ENCODE results near the gene PTGR1. TPM values are rescaled to one million over a fixed set of nuclear protein-coding genes. Genes with fewer than 3 reads are reported as not detected.
A peak's percentile ranks its signal among the peaks of the same experiment; 100 is the strongest.

The PTGR1 gene
- total RNA-seq (8.0 TPM), polyA plus RNA-seq (16.5 TPM)
- long read RNA-seq, donor 1: 0 reads
- long read RNA-seq, donor 2: 0 reads
- long read RNA-seq, donor 3, partial matches to known transcripts: 0 of 4 reads
- long read RNA-seq, donor 3, other reads (novel, unspliced or antisense): 0 of 4 reads
- long read RNA-seq, donor 4, partial matches to known transcripts: 0 of 3 reads
- long read RNA-seq, donor 4, other reads (novel, unspliced or antisense): 0 of 3 reads
- long read RNA-seq, donor 5, transcript PTGR1-205 (10 exons, 1,407 nt): major isoform, 19 of 49 reads
- long read RNA-seq, donor 5, transcript PTGR1-201 (10 exons, 1,223 nt): minor isoform, 5 of 49 reads
- long read RNA-seq, donor 5, partial matches to known transcripts: 18 of 49 reads
- long read RNA-seq, donor 5, other reads (novel, unspliced or antisense): 5 of 49 reads
- long read RNA-seq, donor 6, partial matches to known transcripts: 0 of 1 reads
- long read RNA-seq, donor 6, other reads (novel, unspliced or antisense): 0 of 1 reads
- long read RNA-seq, donor 7, partial matches to known transcripts: 0 of 1 reads
- long read RNA-seq, donor 7, other reads (novel, unspliced or antisense): 0 of 1 reads
- long read RNA-seq, donor 8, partial matches to known transcripts: 0 of 2 reads
- long read RNA-seq, donor 8, other reads (novel, unspliced or antisense): 0 of 2 reads
- long read RNA-seq, donor 9, partial matches to known transcripts: 0 of 3 reads
- long read RNA-seq, donor 9, other reads (novel, unspliced or antisense): 0 of 3 reads
- long read RNA-seq, donor 10, partial matches to known transcripts: 0 of 1 reads
- long read RNA-seq, donor 10, other reads (novel, unspliced or antisense): 0 of 1 reads

DNA sequence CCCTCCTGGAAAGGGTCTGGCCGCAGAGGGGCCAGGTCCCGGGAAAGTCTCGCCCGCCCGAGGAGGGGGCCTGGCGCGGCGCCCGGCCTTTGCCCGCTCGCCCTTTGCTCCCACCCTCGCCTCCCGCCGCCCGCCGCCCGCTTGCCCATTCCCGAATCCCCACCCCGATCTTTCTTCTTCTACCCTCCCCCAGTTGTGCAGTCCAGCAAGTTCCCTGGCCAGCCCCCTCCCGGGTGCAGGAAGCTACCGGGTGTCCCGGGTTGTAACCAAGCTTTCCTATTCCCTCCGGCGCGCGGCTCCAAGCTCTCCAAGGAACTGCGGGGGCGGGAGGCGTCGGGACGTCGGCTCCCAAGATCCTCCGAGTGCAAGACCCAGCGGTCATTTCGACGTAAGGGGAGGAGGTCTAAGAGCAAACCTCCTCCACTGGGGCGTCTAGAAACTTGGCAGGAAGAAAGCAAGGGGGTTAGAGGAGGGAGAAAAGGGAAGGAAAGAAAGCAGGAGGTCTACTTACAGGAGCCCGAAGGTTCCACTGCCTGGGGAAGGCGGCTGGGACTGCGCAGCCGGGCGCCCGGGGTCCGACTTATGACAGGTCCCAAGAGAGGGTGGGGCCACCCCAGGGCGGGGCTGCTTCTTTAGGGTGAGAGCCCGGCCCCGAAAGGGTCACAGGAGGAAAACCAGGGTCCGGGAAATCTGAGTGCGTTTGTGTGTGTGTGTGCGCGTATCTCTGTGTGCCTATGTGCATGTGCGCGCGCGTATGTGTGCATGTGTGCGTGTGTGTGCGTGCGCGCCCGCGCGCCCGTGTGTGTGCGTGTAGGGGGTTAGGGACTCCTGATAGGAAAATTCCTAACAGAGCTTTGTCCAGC lies at the start of gene PTGR1:
TSS of gene PTGR1 (minus strand) at position 556 of the 863 bp plus-strand sequence. CDS start 2,225 bp downstream, outside the sequence.
- H3K4me1 ChIP-seq (ENCODE audit: control insufficient read depth in 2 of 2, insufficient read depth in 2 of 2, low read length in 2 of 2): peaks cover 0 to 12% of the 10 kb centered on the region in 2 donors
- H3K27ac ChIP-seq (ENCODE audit: low read depth in 1 of 2, low read length in 1 of 2): no peak within 1 kb of the TSS
- peaks cover 0 to 5% of the 10 kb centered on the region in 2 donors for H3K9me3 ChIP-seq (ENCODE audit: control insufficient read depth in 2 of 2, insufficient read depth in 1 of 2, low read length in 1 of 2)
- peak in 3 of 9 donors; percentile 6 to 47 (median 25) for DNase-seq (ENCODE audit: low read depth in 6 of 9, low spot score in 9 of 9)
- peak within 1 kb of the TSS; percentile 33 to 42 for H3K4me3 ChIP-seq (ENCODE audit: low read length in 2 of 2)
- 1% methylated on average over 64 of the region's 64 CpGs for WGBS
- H3K27me3 ChIP-seq (ENCODE audit: control insufficient read depth in 2 of 2, insufficient read depth in 1 of 2, low read length in 1 of 2): peaks cover 28 to 50% of the 10 kb centered on the region in 2 donors
- no peaks in the 10 kb centered on the region for H3K36me3 ChIP-seq (ENCODE audit: control insufficient read depth in 2 of 2, insufficient read depth in 2 of 2, low read length in 1 of 2)

DNA sequence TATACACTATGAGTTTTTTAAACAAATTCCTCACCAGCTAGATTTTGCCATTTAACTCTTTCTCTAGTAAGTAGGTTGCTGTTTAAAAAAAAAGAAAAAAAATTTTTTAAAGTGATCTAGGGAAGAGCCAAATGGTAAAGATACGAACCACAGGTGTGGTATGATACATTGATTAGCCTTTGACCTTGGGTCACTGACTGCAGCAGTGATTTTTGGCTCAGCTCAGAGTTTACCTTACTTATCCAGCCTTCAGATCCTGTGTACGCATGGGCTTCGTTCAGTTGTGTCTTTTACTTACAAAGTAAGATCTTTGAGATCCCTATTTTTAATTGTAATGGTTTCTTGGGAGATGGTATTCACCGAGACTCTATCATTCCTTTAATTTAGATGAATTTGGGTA lies 49.6 kb upstream of the PTGR1 start:
- WGBS: 99% methylated on average over 4 of the region's 4 CpGs
- Histone ChIP-seq H3K9me3 (ENCODE audit: control insufficient read depth in 2 of 2, insufficient read depth in 1 of 2, low read length in 1 of 2) (no peaks in the 10 kb centered on the region), H3K4me3 (ENCODE audit: low read length in 2 of 2) (no peak overlapping the region), H3K27ac (ENCODE audit: low read depth in 1 of 2, low read length in 1 of 2) (no peak overlapping the region), H3K4me1 (ENCODE audit: control insufficient read depth in 2 of 2, insufficient read depth in 2 of 2, low read length in 2 of 2) (no peaks in the 10 kb centered on the region), H3K36me3 (ENCODE audit: control insufficient read depth in 2 of 2, insufficient read depth in 2 of 2, low read length in 1 of 2) (peaks cover 0 to 23% of the 10 kb centered on the region in 2 donors), H3K27me3 (ENCODE audit: control insufficient read depth in 2 of 2, insufficient read depth in 1 of 2, low read length in 1 of 2) (no peaks in the 10 kb centered on the region)
- no peak for DNase-seq (ENCODE audit: low read depth in 6 of 9, low spot score in 9 of 9)

DNA sequence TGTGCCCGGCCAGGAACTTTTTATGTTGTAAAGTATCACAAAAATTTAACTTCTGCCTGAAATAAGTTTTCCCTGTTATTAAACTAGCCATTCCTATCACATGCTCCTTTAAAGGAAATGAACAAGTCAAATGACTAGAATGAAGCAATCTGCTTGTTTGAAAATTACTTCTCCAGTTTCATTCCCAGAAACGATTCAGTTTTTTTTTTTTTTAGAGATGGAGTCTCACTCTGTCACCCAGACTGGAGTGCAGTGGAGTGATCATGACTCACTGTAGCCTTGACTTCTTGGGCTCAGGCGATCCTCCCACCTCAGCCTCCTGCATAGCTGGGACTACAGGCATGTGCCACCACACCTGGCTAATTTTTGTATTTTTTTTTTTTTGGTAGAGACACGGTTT lies 48.6 kb upstream of the PTGR1 start:
- Histone ChIP-seq H3K27ac (ENCODE audit: low read depth in 1 of 2, low read length in 1 of 2) (no peak overlapping the region), H3K36me3 (ENCODE audit: control insufficient read depth in 2 of 2, insufficient read depth in 2 of 2, low read length in 1 of 2) (peaks cover 0 to 19% of the 10 kb centered on the region in 2 donors)

DNA sequence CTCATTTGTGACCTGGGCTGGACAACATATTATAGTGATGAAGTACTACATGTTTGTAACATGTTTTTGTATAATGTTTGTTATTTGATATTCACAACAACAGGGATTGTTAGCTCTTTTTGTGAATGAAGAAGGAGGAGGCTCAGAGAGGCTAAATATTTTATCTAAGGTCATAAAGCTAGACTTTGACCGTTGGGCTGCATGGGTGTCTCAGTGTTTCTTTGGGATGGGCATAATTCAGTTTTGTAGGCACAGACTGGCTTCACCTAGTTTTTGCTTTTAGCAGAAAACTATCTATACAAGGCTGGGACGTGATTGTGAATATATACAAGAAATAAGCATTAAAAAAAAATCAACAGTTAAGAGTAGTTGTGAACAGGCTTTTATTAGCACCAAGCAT lies 47.0 kb upstream of the PTGR1 start:
- 99% methylated on average over 2 of the region's 2 CpGs for WGBS
- DNase-seq (ENCODE audit: low read depth in 6 of 9, low spot score in 9 of 9): no peak
- H3K27me3 ChIP-seq (ENCODE audit: control insufficient read depth in 2 of 2, insufficient read depth in 1 of 2, low read length in 1 of 2): no peaks in the 10 kb centered on the region
- H3K36me3 ChIP-seq (ENCODE audit: control insufficient read depth in 2 of 2, insufficient read depth in 2 of 2, low read length in 1 of 2): peaks cover 0 to 16% of the 10 kb centered on the region in 2 donors
- H3K4me1 ChIP-seq (ENCODE audit: control insufficient read depth in 2 of 2, insufficient read depth in 2 of 2, low read length in 2 of 2): no peaks in the 10 kb centered on the region
- no peak overlapping the region for H3K27ac ChIP-seq (ENCODE audit: low read depth in 1 of 2, low read length in 1 of 2)
- H3K9me3 ChIP-seq (ENCODE audit: control insufficient read depth in 2 of 2, insufficient read depth in 1 of 2, low read length in 1 of 2): no peaks in the 10 kb centered on the region
- no peak overlapping the region for H3K4me3 ChIP-seq (ENCODE audit: low read length in 2 of 2)

More for the DNA sequence above, 48.6 kb upstream of the PTGR1 start:
- H3K4me3 ChIP-seq (ENCODE audit: low read length in 2 of 2): no peak overlapping the region
- no peaks in the 10 kb centered on the region for H3K4me1 ChIP-seq (ENCODE audit: control insufficient read depth in 2 of 2, insufficient read depth in 2 of 2, low read length in 2 of 2)
- no peaks in the 10 kb centered on the region for H3K27me3 ChIP-seq (ENCODE audit: control insufficient read depth in 2 of 2, insufficient read depth in 1 of 2, low read length in 1 of 2)
- WGBS: 96% methylated on average over 4 of the region's 4 CpGs
- H3K9me3 ChIP-seq (ENCODE audit: control insufficient read depth in 2 of 2, insufficient read depth in 1 of 2, low read length in 1 of 2): no peaks in the 10 kb centered on the region
- no peak for DNase-seq (ENCODE audit: low read depth in 6 of 9, low spot score in 9 of 9)

DNA sequence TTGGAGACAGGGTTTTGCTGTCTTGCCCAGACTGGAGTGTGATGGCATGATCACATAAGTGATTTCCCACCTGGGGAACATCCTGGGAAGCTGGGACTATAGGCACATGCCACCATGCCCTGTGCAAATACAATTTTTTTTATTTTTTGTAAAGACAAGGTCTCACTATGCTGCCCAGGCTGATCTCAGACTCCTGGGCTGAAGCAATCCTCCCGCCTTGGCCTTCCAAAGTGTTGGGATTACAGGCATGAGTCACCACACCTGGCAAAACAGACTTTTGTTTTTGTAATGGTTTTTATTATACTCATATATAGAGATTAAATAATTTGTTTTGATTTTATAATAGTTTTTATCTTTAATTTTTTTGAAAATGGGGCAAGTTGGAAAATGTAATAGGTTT lies 46.4 kb upstream of the PTGR1 start:
- H3K27ac ChIP-seq (ENCODE audit: low read depth in 1 of 2, low read length in 1 of 2): no peak overlapping the region
- no peaks in the 10 kb centered on the region for H3K27me3 ChIP-seq (ENCODE audit: control insufficient read depth in 2 of 2, insufficient read depth in 1 of 2, low read length in 1 of 2)
- no peak overlapping the region for H3K4me3 ChIP-seq (ENCODE audit: low read length in 2 of 2)
- no peak for DNase-seq (ENCODE audit: low read depth in 6 of 9, low spot score in 9 of 9)
- H3K4me1 ChIP-seq (ENCODE audit: control insufficient read depth in 2 of 2, insufficient read depth in 2 of 2, low read length in 2 of 2): no peaks in the 10 kb centered on the region
- peaks cover 0 to 16% of the 10 kb centered on the region in 2 donors for H3K36me3 ChIP-seq (ENCODE audit: control insufficient read depth in 2 of 2, insufficient read depth in 2 of 2, low read length in 1 of 2)
- H3K9me3 ChIP-seq (ENCODE audit: control insufficient read depth in 2 of 2, insufficient read depth in 1 of 2, low read length in 1 of 2): no peaks in the 10 kb centered on the region
- WGBS: 99% methylated on average over 1 of the region's 1 CpG

DNA sequence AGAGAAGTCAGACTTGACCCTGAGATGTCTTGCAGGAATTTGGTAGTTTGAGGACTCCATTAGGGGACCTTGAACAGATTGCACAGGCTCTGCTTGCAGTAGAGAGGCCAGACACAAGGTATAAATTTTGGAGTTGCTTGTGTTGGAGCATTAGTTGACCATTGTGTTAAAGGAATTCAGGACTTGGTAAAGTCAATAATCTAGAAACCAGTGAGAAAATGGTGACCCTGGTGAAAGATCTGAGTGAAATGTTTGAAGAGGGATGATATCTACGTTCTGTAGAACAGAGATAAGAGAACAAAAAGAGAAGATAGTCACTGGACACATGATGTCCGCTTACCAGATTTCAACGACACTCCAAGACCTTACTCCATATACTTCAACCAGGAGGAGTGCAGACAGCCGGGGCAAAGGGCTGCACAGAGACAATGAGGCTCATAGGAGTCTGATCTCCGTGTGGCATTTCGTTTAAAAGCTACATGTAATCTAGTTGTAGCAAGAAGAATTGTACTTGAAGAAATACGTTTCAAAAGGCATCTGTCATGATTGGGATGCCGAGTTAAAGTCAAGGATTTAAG lies 44.8 kb upstream of the PTGR1 start:
- no peaks in the 10 kb centered on the region for H3K27me3 ChIP-seq (ENCODE audit: control insufficient read depth in 2 of 2, insufficient read depth in 1 of 2, low read length in 1 of 2)
- no peak for DNase-seq (ENCODE audit: low read depth in 6 of 9, low spot score in 9 of 9)
- no peak overlapping the region for H3K27ac ChIP-seq (ENCODE audit: low read depth in 1 of 2, low read length in 1 of 2)
- peaks cover 0 to 10% of the 10 kb centered on the region in 2 donors for H3K36me3 ChIP-seq (ENCODE audit: control insufficient read depth in 2 of 2, insufficient read depth in 2 of 2, low read length in 1 of 2)
- H3K4me3 ChIP-seq (ENCODE audit: low read length in 2 of 2): no peak overlapping the region
- no peaks in the 10 kb centered on the region for H3K9me3 ChIP-seq (ENCODE audit: control insufficient read depth in 2 of 2, insufficient read depth in 1 of 2, low read length in 1 of 2)
- 94% methylated on average over 8 of the region's 8 CpGs for WGBS
- no peaks in the 10 kb centered on the region for H3K4me1 ChIP-seq (ENCODE audit: control insufficient read depth in 2 of 2, insufficient read depth in 2 of 2, low read length in 2 of 2)

DNA sequence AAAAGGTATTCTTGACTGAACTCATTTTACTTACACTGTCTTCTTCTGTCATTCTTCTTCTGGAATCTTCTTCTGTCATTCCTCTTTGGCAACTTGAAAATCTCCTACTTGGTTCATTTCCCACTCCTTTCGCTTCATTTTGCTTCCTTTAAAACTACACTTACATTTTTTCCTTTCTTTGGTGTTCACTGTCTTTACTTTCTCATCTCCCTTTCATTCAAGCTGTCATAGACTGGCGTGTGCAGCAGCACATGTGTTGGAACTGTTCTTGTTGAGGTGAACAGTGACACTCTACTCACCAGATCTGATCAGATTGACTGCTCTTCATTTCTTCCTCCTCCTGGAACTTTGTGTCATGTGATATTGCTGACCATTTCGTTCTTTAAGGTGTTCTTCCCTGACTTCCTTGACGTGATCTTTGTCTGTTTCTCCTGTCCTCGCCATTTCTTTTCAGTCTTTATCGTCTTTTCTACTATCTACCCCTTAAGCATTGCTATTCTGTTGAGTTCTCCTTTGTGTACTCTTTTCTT lies 38.0 kb upstream of the PTGR1 start:
- WGBS: 95% methylated on average over 6 of the region's 6 CpGs
- Histone ChIP-seq H3K36me3 (ENCODE audit: control insufficient read depth in 2 of 2, insufficient read depth in 2 of 2, low read length in 1 of 2) (no peaks in the 10 kb centered on the region), H3K4me1 (ENCODE audit: control insufficient read depth in 2 of 2, insufficient read depth in 2 of 2, low read length in 2 of 2) (no peaks in the 10 kb centered on the region), H3K9me3 (ENCODE audit: control insufficient read depth in 2 of 2, insufficient read depth in 1 of 2, low read length in 1 of 2) (no peaks in the 10 kb centered on the region), H3K4me3 (ENCODE audit: low read length in 2 of 2) (no peak overlapping the region), H3K27ac (ENCODE audit: low read depth in 1 of 2, low read length in 1 of 2) (no peak overlapping the region), H3K27me3 (ENCODE audit: control insufficient read depth in 2 of 2, insufficient read depth in 1 of 2, low read length in 1 of 2) (no peaks in the 10 kb centered on the region)
- DNase-seq (ENCODE audit: low read depth in 6 of 9, low spot score in 9 of 9): no peak

DNA sequence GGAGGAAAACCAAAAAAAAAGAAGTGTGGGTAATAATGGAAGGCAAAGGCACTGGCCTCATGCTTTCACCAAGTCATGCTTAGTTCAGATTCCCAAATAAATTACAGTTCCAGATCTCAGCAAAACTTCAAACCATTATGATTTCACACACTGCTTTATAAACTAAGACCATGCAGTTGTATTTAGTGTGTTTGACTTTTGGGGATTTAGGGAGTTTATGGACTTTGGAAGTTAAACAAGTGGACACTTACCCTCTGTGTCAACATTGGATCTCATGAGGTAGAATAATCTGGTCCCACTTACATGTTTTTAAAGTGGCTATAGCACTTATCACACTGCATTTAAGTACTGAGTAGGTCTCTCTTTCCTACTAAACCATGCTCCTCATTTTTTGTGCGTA lies 35.4 kb upstream of the PTGR1 start:
- Histone ChIP-seq H3K9me3 (ENCODE audit: control insufficient read depth in 2 of 2, insufficient read depth in 1 of 2, low read length in 1 of 2) (no peaks in the 10 kb centered on the region), H3K27ac (ENCODE audit: low read depth in 1 of 2, low read length in 1 of 2) (no peak overlapping the region), H3K4me1 (ENCODE audit: control insufficient read depth in 2 of 2, insufficient read depth in 2 of 2, low read length in 2 of 2) (peaks cover 6 to 9% of the 10 kb centered on the region in 2 donors), H3K36me3 (ENCODE audit: control insufficient read depth in 2 of 2, insufficient read depth in 2 of 2, low read length in 1 of 2) (no peaks in the 10 kb centered on the region), H3K4me3 (ENCODE audit: low read length in 2 of 2) (no peak overlapping the region), H3K27me3 (ENCODE audit: control insufficient read depth in 2 of 2, insufficient read depth in 1 of 2, low read length in 1 of 2) (no peaks in the 10 kb centered on the region)
- DNase-seq (ENCODE audit: low read depth in 6 of 9, low spot score in 9 of 9): no peak
- WGBS: 96% methylated on average over 1 of the region's 1 CpG
